Measurements from ENCODE around the gene SPTBN5. TPM values are rescaled to one million over a fixed set of nuclear protein-coding genes. Genes with fewer than 3 reads are reported as not detected.

The SPTBN5 gene
- total RNA-seq, 1 experiment from 2014 or later = 3.2 TPM

DNA sequence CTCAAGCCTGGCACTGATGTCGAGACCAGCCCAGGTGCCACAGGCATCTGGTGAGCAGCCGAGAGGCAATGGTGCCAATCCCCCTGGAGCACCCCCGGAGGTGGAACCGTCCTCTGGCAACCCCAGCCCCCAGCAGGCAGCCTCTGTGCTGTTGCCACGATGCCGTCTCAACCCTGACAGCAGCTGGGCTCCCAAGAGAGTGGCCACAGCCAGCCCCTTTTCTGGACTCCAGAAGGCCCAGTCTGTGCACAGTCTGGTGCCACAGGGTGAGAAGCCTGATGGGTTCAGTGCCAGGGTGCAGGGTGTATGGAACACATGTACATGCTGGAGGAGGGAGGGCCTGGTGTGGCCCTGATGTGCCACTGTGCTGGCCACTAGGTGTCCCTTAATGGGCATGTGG lies 70.9 kb downstream of the SPTBN5 start:
- DNase-seq (ENCODE audit: low spot score) = no peak
- ChIA-PET CTCF (no interaction called here), POLR2A (ENCODE audit: low non-redundant PET) (no interaction called here)
- H3K4me1 ChIP-seq (ENCODE audit: insufficient read depth, low read length, poor library complexity, severe bottlenecking) = peaks cover 5% of the 10 kb centered on the region
- intact Hi-C loops (cut with micrococcal nuclease; ENCODE audit: unreplicated experiment) = no loop called here
- no peak overlapping the region for H3K4me3 ChIP-seq (ENCODE audit: low read depth, low read length, poor library complexity, severe bottlenecking)
- H3K9me3 ChIP-seq (ENCODE audit: low read depth, low read length, poor library complexity, severe bottlenecking) = no peaks in the 10 kb centered on the region
- H3K36me3 ChIP-seq (ENCODE audit: insufficient read depth, low read length, poor library complexity, severe bottlenecking) = peaks cover 12% of the 10 kb centered on the region
- TF ChIP-seq, protein P1, sequence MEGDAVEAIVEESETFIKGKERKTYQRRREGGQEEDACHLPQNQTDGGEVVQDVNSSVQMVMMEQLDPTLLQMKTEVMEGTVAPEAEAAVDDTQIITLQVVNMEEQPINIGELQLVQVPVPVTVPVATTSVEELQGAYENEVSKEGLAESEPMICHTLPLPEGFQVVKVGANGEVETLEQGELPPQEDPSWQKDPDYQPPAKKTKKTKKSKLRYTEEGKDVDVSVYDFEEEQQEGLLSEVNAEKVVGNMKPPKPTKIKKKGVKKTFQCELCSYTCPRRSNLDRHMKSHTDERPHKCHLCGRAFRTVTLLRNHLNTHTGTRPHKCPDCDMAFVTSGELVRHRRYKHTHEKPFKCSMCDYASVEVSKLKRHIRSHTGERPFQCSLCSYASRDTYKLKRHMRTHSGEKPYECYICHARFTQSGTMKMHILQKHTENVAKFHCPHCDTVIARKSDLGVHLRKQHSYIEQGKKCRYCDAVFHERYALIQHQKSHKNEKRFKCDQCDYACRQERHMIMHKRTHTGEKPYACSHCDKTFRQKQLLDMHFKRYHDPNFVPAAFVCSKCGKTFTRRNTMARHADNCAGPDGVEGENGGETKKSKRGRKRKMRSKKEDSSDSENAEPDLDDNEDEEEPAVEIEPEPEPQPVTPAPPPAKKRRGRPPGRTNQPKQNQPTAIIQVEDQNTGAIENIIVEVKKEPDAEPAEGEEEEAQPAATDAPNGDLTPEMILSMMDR (conservative IDR thresholded peaks at IDR 0.05; ENCODE audit: low read depth, low read length) = no peak
- no peak for TF ChIP-seq EZH2 (IDR thresholded peaks at IDR 0.05; ENCODE audit: borderline replicate concordance, low read depth, low read length, poor library complexity, severe bottlenecking)
- no peak overlapping the region for H3K27ac ChIP-seq (ENCODE audit: low read depth, low read length, poor library complexity, severe bottlenecking)
- no peaks in the 10 kb centered on the region for H3K27me3 ChIP-seq (replicated peaks; ENCODE audit: insufficient read depth, low read depth, low read length, poor library complexity)
- BruUV-seq (replicated peaks) = no TSS peak

DNA sequence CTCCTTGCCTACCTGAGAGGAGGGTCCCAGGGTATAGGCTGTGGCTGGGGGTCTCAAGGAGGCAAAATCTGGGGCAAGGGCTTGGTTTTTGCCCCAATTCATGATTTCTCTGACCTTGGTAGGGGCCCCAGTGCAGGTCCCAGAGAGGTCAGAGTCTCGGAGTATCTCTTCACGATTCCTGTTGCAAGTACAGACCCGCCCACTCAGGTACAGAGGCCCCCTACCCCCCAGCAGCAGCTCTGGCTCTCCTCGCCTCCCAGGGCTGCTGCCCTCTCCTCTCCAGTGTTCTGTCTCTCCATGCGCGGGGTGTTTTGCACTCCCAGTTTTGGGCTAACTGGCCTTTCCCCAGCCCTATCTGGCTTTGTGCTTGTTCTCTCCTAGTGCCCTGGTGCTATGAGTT lies 71.4 kb downstream of the SPTBN5 start:
- DNase-seq (ENCODE audit: low spot score) = no peak
- H3K36me3 ChIP-seq (ENCODE audit: insufficient read depth, low read length, poor library complexity, severe bottlenecking) = peaks cover 13% of the 10 kb centered on the region
- no peaks in the 10 kb centered on the region for H3K27me3 ChIP-seq (replicated peaks; ENCODE audit: insufficient read depth, low read depth, low read length, poor library complexity)
- peaks cover 3% of the 10 kb centered on the region for H3K4me1 ChIP-seq (ENCODE audit: insufficient read depth, low read length, poor library complexity, severe bottlenecking)
- CTCF ChIA-PET = no interaction called here
- intact Hi-C loops (cut with micrococcal nuclease; ENCODE audit: unreplicated experiment) = no loop called here
- H3K27ac ChIP-seq (ENCODE audit: low read depth, low read length, poor library complexity, severe bottlenecking) = no peak overlapping the region
- TF ChIP-seq EZH2 (IDR thresholded peaks at IDR 0.05; ENCODE audit: borderline replicate concordance, low read depth, low read length, poor library complexity, severe bottlenecking) = no peak
- TF ChIP-seq, protein P1 (conservative IDR thresholded peaks at IDR 0.05; ENCODE audit: low read depth, low read length) = no peak
- POLR2A ChIA-PET (ENCODE audit: low non-redundant PET) = no interaction called here
- H3K9me3 ChIP-seq (ENCODE audit: low read depth, low read length, poor library complexity, severe bottlenecking) = no peaks in the 10 kb centered on the region
- BruUV-seq (replicated peaks) = no TSS peak
- no peak overlapping the region for H3K4me3 ChIP-seq (ENCODE audit: low read depth, low read length, poor library complexity, severe bottlenecking)

DNA sequence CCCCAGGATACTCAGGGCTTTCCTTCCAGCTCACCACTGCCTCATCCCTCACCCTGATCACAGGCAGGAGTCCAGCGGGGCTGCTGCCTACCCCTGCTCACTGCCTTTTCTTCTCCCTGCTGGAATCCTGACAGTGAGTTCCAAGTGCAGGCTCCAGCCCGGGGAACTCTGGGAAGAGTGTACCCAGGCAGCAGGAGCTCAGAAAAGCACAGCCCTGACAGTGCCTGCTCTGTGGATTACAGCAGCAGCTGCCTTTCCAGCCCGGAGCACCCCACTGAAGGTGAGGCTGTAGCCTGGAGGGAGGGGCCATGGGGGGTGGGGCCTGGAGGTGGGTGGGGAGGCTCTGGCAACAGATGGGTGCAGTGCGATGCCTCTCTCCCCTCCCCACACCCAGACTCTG lies 72.0 kb downstream of the SPTBN5 start:
- Histone ChIP-seq H3K9me3 (ENCODE audit: low read depth, low read length, poor library complexity, severe bottlenecking) (no peaks in the 10 kb centered on the region), H3K4me3 (ENCODE audit: low read depth, low read length, poor library complexity, severe bottlenecking) (no peak overlapping the region), H3K27me3 (replicated peaks; ENCODE audit: insufficient read depth, low read depth, low read length, poor library complexity) (no peaks in the 10 kb centered on the region), H3K27ac (ENCODE audit: low read depth, low read length, poor library complexity, severe bottlenecking) (no peak overlapping the region), H3K4me1 (ENCODE audit: insufficient read depth, low read length, poor library complexity, severe bottlenecking) (no peaks in the 10 kb centered on the region), H3K36me3 (ENCODE audit: insufficient read depth, low read length, poor library complexity, severe bottlenecking) (peaks cover 15% of the 10 kb centered on the region)
- CTCF ChIA-PET = no interaction called here
- no peak for TF ChIP-seq EZH2 (IDR thresholded peaks at IDR 0.05; ENCODE audit: borderline replicate concordance, low read depth, low read length, poor library complexity, severe bottlenecking)
- TF ChIP-seq, protein P1 (conservative IDR thresholded peaks at IDR 0.05; ENCODE audit: low read depth, low read length) = no peak
- POLR2A ChIA-PET (ENCODE audit: low non-redundant PET) = interaction anchor here (1.0 kb wide), 1 partner anchor 30 kb away, joined by 3 read pairs; no protein-coding TSS in a partner anchor
- intact Hi-C loops (cut with micrococcal nuclease; ENCODE audit: unreplicated experiment) = no loop called here
- no TSS peak for BruUV-seq (replicated peaks)
- DNase-seq (ENCODE audit: low spot score) = no peak

All from A673 (cell line).